HepG2 (cell line): ENCODE results near the gene ISG20L2. TPM values are rescaled to one million over a fixed set of nuclear protein-coding genes. Genes with fewer than 3 reads are reported as not detected.

Source experiments
- ELF4 ChIP-seq: sonication (generic); formaldehyde crosslinking; IDR thresholded peaks from 2 replicates; pipeline ENCODE4 v1.5.0; 2020; ENCODE audit warnings: missing genetic modification reagents, mild to moderate bottlenecking, moderate library complexity, borderline replicate concordance
- KDM5A ChIP-seq: fragments of 200-600 bp; sonication (generic); IDR thresholded peaks from 2 replicates; pipeline ENCODE4 v1.7.0; 2018; ENCODE audit warnings: antibody characterized with exemption, mild to moderate bottlenecking, low read length, borderline replicate concordance
- KLF15 ChIP-seq: sonication (generic); formaldehyde crosslinking; IDR thresholded peaks from 2 replicates; pipeline ENCODE4 v1.8.1; 2023; ENCODE audit warnings: borderline replicate concordance, mild to moderate bottlenecking, inconsistent platforms, missing genetic modification reagents, mixed read lengths
- NBN ChIP-seq: fragments of 450-650 bp; conservative IDR thresholded peaks from 2 replicates; pipeline ENCODE4 v1.6.1; 2017
- NFRKB ChIP-seq: fragments of 450-650 bp; IDR thresholded peaks from 2 replicates; pipeline ENCODE4 v1.6.1; 2017
- SALL1 ChIP-seq: sonication (generic); formaldehyde crosslinking; IDR thresholded peaks from 2 replicates; pipeline ENCODE4 v1.8.0; 2022; ENCODE audit warnings: mild to moderate bottlenecking, missing genetic modification reagents
- TGIF2 ChIP-seq: IDR thresholded peaks from 2 replicates; pipeline ENCODE4 v1.6.1; 2016; ENCODE audit warnings: control low read depth, missing compliant biosample characterization
- ZNF230 ChIP-seq: sonication (generic); formaldehyde crosslinking; IDR thresholded peaks from 2 replicates; pipeline ENCODE4 v1.4.0; 2020; ENCODE audit warnings: mild to moderate bottlenecking, missing genetic modification reagents
- ZNF235 ChIP-seq: sonication (generic); formaldehyde crosslinking; IDR thresholded peaks from 2 replicates; pipeline ENCODE4 v1.8.1; 2023; ENCODE audit warnings: mild to moderate bottlenecking, missing genetic modification reagents, borderline replicate concordance
- ZNF615 ChIP-seq: sonication (generic); formaldehyde crosslinking; IDR thresholded peaks from 2 replicates; pipeline ENCODE4 v1.5.0; 2020; ENCODE audit warnings: mild to moderate bottlenecking, missing genetic modification reagents, borderline replicate concordance
- ZNF652 ChIP-seq: IDR thresholded peaks from 2 replicates; pipeline ENCODE4 v1.6.1; 2016; ENCODE audit warnings: low read depth, borderline replicate concordance
- ZNF83 ChIP-seq: sonication (generic); formaldehyde crosslinking; IDR thresholded peaks from 2 replicates; pipeline ENCODE4 v1.4.0; 2020; ENCODE audit warnings: missing genetic modification reagents, mild to moderate bottlenecking, borderline replicate concordance
- ZNF878 ChIP-seq: sonication (generic); formaldehyde crosslinking; IDR thresholded peaks from 2 replicates; pipeline ENCODE4 v1.8.1; 2023; ENCODE audit warnings: mild to moderate bottlenecking, missing genetic modification reagents, moderate library complexity
- ZSCAN29 ChIP-seq: sonication (generic); formaldehyde crosslinking; conservative IDR thresholded peaks from 2 replicates; pipeline ENCODE4 v1.4.0; 2020; ENCODE audit warnings: mild to moderate bottlenecking, missing genetic modification reagents
- polyA plus RNA-seq, 8 experiments: library from polyadenylated mRNA; depleted of rRNA in 3 of 8; stranded (reverse) in 7 of 8; unstranded in 1 of 8; fragments of >200 nt; fragmentation: Illumina TruSeq in 4 of 8; extraction: Trizol in 4 of 8; gene quantifications; 2 replicates each; pipeline versions ENCODE4 v1.2.1 to v1.2.3, GENCODE V29; 2011 to 2016; ENCODE audit warnings: low read depth in 4 of 8, missing spikeins in 1 of 8, mixed read lengths in 1 of 8; ENCODE audit not compliant: insufficient read depth in 1 of 8
- total RNA-seq, 5 experiments: library from RNA; depleted of rRNA; stranded (reverse); fragments of >200 nt; fragmentation: Illumina TruSeq; extraction: Trizol; gene quantifications; 2 replicates each; pipeline ENCODE4 v1.2.3, GENCODE V29; 2016; ENCODE audit warnings: low read depth in 1 of 5
- TF ChIP-seq, protein P1 (sequence below): sonication (generic); IDR thresholded peaks from 2 replicates; pipeline ENCODE4 v1.6.1; 2016; ENCODE audit warnings: low read depth, borderline replicate concordance
- TF ChIP-seq, protein P2 (sequence below): sonication (generic); formaldehyde crosslinking; IDR thresholded peaks from 2 replicates; pipeline ENCODE4 v1.4.0; 2020; ENCODE audit warnings: mild to moderate bottlenecking, missing genetic modification reagents
- TF ChIP-seq, protein P3 (sequence below): IDR thresholded peaks from 2 replicates; pipeline ENCODE4 v1.6.1; 2016; ENCODE audit warnings: low read depth, borderline replicate concordance
- TF ChIP-seq, protein P4 (sequence below): sonication (generic); formaldehyde crosslinking; IDR thresholded peaks from 2 replicates; pipeline ENCODE4 v1.8.1; 2023; ENCODE audit warnings: mild to moderate bottlenecking, moderate library complexity, missing genetic modification reagents
- TF ChIP-seq, protein P5 (sequence below): sonication (generic); formaldehyde crosslinking; conservative IDR thresholded peaks from 2 replicates; pipeline ENCODE4 v1.8.1; 2023; ENCODE audit warnings: missing genetic modification reagents
- TF ChIP-seq, protein P6 (sequence below): sonication (generic); formaldehyde crosslinking; IDR thresholded peaks from 2 replicates; pipeline ENCODE4 v1.4.0; 2020; ENCODE audit warnings: missing genetic modification reagents
- TF ChIP-seq, protein P7 (sequence below): IDR thresholded peaks from 2 replicates; pipeline ENCODE4 v1.6.1; 2016; ENCODE audit warnings: missing compliant biosample characterization, missing genetic modification reagents, borderline replicate concordance

The ISG20L2 gene
- total and polyA plus RNA-seq, 2 of the 13 experiments (the other 11 are each of a cell fraction or from before 2014, with no cell fraction given) = 19.8 to 21.3 TPM

DNA sequence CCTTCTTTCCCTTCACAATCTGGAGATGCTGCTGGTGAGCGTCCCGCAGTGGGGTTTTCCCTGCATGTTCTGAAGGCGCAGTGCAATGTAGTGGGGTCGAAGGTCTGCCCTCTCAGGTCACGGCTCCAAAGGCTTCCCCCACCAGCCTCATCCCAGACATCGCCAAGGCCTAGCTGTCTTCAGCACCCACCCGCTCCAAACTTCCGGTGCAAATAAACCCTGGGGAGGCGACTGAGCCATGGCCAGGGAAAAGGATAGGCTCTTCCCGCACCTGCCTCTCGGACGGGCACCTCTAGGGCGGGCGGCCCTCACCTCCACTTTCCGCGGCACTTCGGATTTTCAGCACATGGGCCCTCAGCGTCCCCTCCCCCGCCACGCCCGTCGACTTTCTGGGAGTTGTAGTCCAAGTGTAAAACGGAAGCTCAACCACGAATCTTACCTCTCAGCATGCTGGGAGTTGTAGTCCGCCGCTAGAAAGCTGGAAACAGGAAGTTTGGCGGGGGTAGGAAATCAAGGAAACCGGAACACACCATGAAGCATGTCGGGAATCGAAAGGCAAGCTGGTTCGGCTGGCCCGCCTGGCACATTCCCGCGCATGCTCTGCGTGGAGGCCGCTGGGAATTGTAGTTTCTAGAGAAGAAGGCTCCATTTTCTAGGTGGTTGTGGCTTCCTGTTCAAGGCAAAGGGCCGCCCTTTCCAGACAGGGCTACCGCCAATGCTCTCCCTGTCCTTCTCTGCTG is 12.3 kb upstream of the ISG20L2 start, which contains the start of gene MRPL24 (continued):
- TF ChIP-seq, protein P1, sequence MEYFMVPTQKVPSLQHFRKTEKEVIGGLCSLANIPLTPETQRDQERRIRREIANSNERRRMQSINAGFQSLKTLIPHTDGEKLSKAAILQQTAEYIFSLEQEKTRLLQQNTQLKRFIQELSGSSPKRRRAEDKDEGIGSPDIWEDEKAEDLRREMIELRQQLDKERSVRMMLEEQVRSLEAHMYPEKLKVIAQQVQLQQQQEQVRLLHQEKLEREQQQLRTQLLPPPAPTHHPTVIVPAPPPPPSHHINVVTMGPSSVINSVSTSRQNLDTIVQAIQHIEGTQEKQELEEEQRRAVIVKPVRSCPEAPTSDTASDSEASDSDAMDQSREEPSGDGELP = no peak
- TF ChIP-seq ZNF652 (CRISPR knock-in tag) (no peak), ELF4 (peak; percentile 97), NBN (no peak), KLF15 (CRISPR knock-in tag) (no peak), TGIF2 (CRISPR knock-in tag) (peak; percentile 57; the same call in 1 of the 2 replicates), ZNF230 (CRISPR knock-in tag) (peak; percentile 92; the same call in 1 of the 2 replicates), ZNF83 (CRISPR knock-in tag) (no peak; the same call in 1 of the 2 replicates), SALL1 (CRISPR knock-in tag) (peak; percentile 79), ZSCAN29 (CRISPR knock-in tag) (peak; percentile 98), ZNF878 (CRISPR knock-in tag) (no peak), ZNF615 (no peak; the same call in 1 of the 2 replicates), KDM5A (peak; percentile 84; the same call in 1 of the 2 replicates), ZNF235 (no peak), NFRKB (no peak)
- TF ChIP-seq, protein P2, sequence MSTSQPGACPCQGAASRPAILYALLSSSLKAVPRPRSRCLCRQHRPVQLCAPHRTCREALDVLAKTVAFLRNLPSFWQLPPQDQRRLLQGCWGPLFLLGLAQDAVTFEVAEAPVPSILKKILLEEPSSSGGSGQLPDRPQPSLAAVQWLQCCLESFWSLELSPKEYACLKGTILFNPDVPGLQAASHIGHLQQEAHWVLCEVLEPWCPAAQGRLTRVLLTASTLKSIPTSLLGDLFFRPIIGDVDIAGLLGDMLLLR (CRISPR knock-in tag) = 0 out of 2 replicates have a peak, but pooled peaks have one; percentile 42
- TF ChIP-seq, protein P3, sequence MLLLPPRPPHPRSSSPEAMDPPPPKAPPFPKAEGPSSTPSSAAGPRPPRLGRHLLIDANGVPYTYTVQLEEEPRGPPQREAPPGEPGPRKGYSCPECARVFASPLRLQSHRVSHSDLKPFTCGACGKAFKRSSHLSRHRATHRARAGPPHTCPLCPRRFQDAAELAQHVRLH = peak; percentile 10; the same call in 1 of the 2 replicates
- TF ChIP-seq, protein P4, sequence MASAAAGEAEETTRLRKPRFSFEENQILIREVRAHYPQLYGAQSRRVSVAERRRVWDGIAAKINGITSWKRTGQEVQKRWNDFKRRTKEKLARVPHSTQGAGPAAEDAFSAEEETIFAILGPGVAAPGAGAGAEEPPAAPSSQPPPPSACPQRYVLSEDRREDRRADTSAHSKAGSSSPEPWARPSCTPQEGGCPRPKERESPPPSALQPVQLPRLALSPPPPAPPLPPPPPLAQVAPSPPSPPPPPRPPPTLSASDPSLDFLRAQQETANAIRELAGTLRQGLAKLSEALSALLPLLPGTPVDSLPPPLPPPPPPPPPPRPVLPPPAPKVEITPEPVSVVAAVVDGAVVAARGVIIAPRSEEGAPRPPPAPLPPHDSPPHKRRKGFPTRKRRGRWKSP (CRISPR knock-in tag) = peak; percentile 45; the same call in 1 of the 2 replicates
- TF ChIP-seq, protein P5, sequence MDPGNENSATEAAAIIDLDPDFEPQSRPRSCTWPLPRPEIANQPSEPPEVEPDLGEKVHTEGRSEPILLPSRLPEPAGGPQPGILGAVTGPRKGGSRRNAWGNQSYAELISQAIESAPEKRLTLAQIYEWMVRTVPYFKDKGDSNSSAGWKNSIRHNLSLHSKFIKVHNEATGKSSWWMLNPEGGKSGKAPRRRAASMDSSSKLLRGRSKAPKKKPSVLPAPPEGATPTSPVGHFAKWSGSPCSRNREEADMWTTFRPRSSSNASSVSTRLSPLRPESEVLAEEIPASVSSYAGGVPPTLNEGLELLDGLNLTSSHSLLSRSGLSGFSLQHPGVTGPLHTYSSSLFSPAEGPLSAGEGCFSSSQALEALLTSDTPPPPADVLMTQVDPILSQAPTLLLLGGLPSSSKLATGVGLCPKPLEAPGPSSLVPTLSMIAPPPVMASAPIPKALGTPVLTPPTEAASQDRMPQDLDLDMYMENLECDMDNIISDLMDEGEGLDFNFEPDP (CRISPR knock-in tag) = 0 out of 2 replicates have a peak, but pooled peaks have one; percentile 43
- TF ChIP-seq, protein P6, sequence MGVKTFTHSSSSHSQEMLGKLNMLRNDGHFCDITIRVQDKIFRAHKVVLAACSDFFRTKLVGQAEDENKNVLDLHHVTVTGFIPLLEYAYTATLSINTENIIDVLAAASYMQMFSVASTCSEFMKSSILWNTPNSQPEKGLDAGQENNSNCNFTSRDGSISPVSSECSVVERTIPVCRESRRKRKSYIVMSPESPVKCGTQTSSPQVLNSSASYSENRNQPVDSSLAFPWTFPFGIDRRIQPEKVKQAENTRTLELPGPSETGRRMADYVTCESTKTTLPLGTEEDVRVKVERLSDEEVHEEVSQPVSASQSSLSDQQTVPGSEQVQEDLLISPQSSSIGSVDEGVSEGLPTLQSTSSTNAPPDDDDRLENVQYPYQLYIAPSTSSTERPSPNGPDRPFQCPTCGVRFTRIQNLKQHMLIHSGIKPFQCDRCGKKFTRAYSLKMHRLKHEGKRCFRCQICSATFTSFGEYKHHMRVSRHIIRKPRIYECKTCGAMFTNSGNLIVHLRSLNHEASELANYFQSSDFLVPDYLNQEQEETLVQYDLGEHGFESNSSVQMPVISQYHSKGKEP (CRISPR knock-in tag) = no peak
- TF ChIP-seq, protein P7, sequence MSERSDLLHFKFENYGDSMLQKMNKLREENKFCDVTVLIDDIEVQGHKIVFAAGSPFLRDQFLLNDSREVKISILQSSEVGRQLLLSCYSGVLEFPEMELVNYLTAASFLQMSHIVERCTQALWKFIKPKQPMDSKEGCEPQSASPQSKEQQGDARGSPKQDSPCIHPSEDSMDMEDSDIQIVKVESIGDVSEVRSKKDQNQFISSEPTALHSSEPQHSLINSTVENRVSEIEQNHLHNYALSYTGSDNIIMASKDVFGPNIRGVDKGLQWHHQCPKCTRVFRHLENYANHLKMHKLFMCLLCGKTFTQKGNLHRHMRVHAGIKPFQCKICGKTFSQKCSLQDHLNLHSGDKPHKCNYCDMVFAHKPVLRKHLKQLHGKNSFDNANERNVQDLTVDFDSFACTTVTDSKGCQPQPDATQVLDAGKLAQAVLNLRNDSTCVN (CRISPR knock-in tag) = no peak; the same call in 1 of the 2 replicates
